ENCODE data around the gene TTC39B.
A peak's percentile ranks its signal among the peaks of the same experiment; 100 is the strongest.

TTC39B gene

GRCh38 chr9:15306757-15307522, at the start of gene TTC39B:
TTC39B (minus strand) TSS chr9:15307216; CDS start chr9:15307125, 91 bp downstream.
- Histone ChIP-seq H3K9ac (ENCODE audit: low read length) (peak within 1 kb of the TSS; percentile 48), H3K36me3 (ENCODE audit: control insufficient read depth, low read depth, low read length) (no peaks in the 10 kb centered on the region), H3K4me1 (ENCODE audit: control insufficient read depth, low read depth, low read length) (peaks cover 10% of the 10 kb centered on the region), H3K27ac (ENCODE audit: low read length) (no peak within 1 kb of the TSS), H3K9me3 (ENCODE audit: control insufficient read depth, low read depth, low read length) (no peaks in the 10 kb centered on the region), H3K4me3 (ENCODE audit: low read length) (peak within 1 kb of the TSS; percentile 89), H3K27me3 (ENCODE audit: control insufficient read depth, insufficient read depth, low read length) (peaks cover 7% of the 10 kb centered on the region)

GRCh38 chr9:15355669-15356068, 48.7 kb upstream of the TTC39B start:
- Histone ChIP-seq H3K4me3 (ENCODE audit: low read length) (no peak overlapping the region), H3K9ac (ENCODE audit: low read length) (no peak overlapping the region), H3K4me1 (ENCODE audit: control insufficient read depth, low read depth, low read length) (peaks cover 14% of the 10 kb centered on the region), H3K36me3 (ENCODE audit: control insufficient read depth, low read depth, low read length) (no peaks in the 10 kb centered on the region), H3K27me3 (ENCODE audit: control insufficient read depth, insufficient read depth, low read length) (no peaks in the 10 kb centered on the region), H3K27ac (ENCODE audit: low read length) (no peak overlapping the region), H3K9me3 (ENCODE audit: control insufficient read depth, low read depth, low read length) (no peaks in the 10 kb centered on the region)

- H3K27ac ChIP-seq (ENCODE audit: low read length), result no peak overlapping the region
These were observed 47.7 kb upstream of the TTC39B start for GRCh38 chr9:15354713-15355112.

GRCh38 chr9:15353892-15354291, 46.9 kb upstream of the TTC39B start:
- Histone ChIP-seq H3K27me3 (ENCODE audit: control insufficient read depth, insufficient read depth, low read length) (no peaks in the 10 kb centered on the region), H3K4me3 (ENCODE audit: low read length) (no peak overlapping the region), H3K4me1 (ENCODE audit: control insufficient read depth, low read depth, low read length) (peaks cover 14% of the 10 kb centered on the region), H3K36me3 (ENCODE audit: control insufficient read depth, low read depth, low read length) (no peaks in the 10 kb centered on the region), H3K9me3 (ENCODE audit: control insufficient read depth, low read depth, low read length) (no peaks in the 10 kb centered on the region), H3K9ac (ENCODE audit: low read length) (no peak overlapping the region), H3K27ac (ENCODE audit: low read length) (no peak overlapping the region)

More at GRCh38 chr9:15354713-15355112, 47.7 kb upstream of the TTC39B start:
- no peak overlapping the region for H3K4me3 ChIP-seq (ENCODE audit: low read length)
- H3K36me3 ChIP-seq (ENCODE audit: control insufficient read depth, low read depth, low read length), result no peaks in the 10 kb centered on the region
- no peaks in the 10 kb centered on the region for H3K27me3 ChIP-seq (ENCODE audit: control insufficient read depth, insufficient read depth, low read length)
- no peak overlapping the region for H3K9ac ChIP-seq (ENCODE audit: low read length)
- H3K9me3 ChIP-seq (ENCODE audit: control insufficient read depth, low read depth, low read length), result no peaks in the 10 kb centered on the region
- H3K4me1 ChIP-seq (ENCODE audit: control insufficient read depth, low read depth, low read length), result peaks cover 14% of the 10 kb centered on the region

GRCh38 chr9:15352306-15352705, 45.3 kb upstream of the TTC39B start:
- Histone ChIP-seq H3K9ac (ENCODE audit: low read length) (no peak overlapping the region), H3K4me1 (ENCODE audit: control insufficient read depth, low read depth, low read length) (peaks cover 14% of the 10 kb centered on the region), H3K36me3 (ENCODE audit: control insufficient read depth, low read depth, low read length) (no peaks in the 10 kb centered on the region), H3K4me3 (ENCODE audit: low read length) (no peak overlapping the region), H3K9me3 (ENCODE audit: control insufficient read depth, low read depth, low read length) (no peaks in the 10 kb centered on the region), H3K27ac (ENCODE audit: low read length) (no peak overlapping the region), H3K27me3 (ENCODE audit: control insufficient read depth, insufficient read depth, low read length) (no peaks in the 10 kb centered on the region)

GRCh38 chr9:15349892-15350761, 43.1 kb upstream of the TTC39B start:
- H3K9me3 ChIP-seq (ENCODE audit: control insufficient read depth, low read depth, low read length), result no peaks in the 10 kb centered on the region
- no peaks in the 10 kb centered on the region for H3K36me3 ChIP-seq (ENCODE audit: control insufficient read depth, low read depth, low read length)
- H3K27ac ChIP-seq (ENCODE audit: low read length), result no peak overlapping the region
- H3K27me3 ChIP-seq (ENCODE audit: control insufficient read depth, insufficient read depth, low read length), result no peaks in the 10 kb centered on the region
- peaks cover 10% of the 10 kb centered on the region for H3K4me1 ChIP-seq (ENCODE audit: control insufficient read depth, low read depth, low read length)
- H3K9ac ChIP-seq (ENCODE audit: low read length), result no peak overlapping the region
- H3K4me3 ChIP-seq (ENCODE audit: low read length), result no peak overlapping the region

- Histone ChIP-seq H3K27me3 (ENCODE audit: control insufficient read depth, insufficient read depth, low read length) (no peaks in the 10 kb centered on the region), H3K4me3 (ENCODE audit: low read length) (no peak overlapping the region), H3K4me1 (ENCODE audit: control insufficient read depth, low read depth, low read length) (peaks cover 4% of the 10 kb centered on the region), H3K36me3 (ENCODE audit: control insufficient read depth, low read depth, low read length) (no peaks in the 10 kb centered on the region), H3K9me3 (ENCODE audit: control insufficient read depth, low read depth, low read length) (no peaks in the 10 kb centered on the region), H3K9ac (ENCODE audit: low read length) (no peak overlapping the region), H3K27ac (ENCODE audit: low read length) (no peak overlapping the region)
These were observed 39.8 kb upstream of the TTC39B start for GRCh38 chr9:15346837-15347236.

- H3K9ac ChIP-seq (ENCODE audit: low read length), result no peak overlapping the region
- peaks cover 5% of the 10 kb centered on the region for H3K9me3 ChIP-seq (ENCODE audit: control insufficient read depth, low read depth, low read length)
- H3K27ac ChIP-seq (ENCODE audit: low read length), result no peak overlapping the region
- peaks cover 4% of the 10 kb centered on the region for H3K4me1 ChIP-seq (ENCODE audit: control insufficient read depth, low read depth, low read length)
- H3K36me3 ChIP-seq (ENCODE audit: control insufficient read depth, low read depth, low read length), result no peaks in the 10 kb centered on the region
- no peak overlapping the region for H3K4me3 ChIP-seq (ENCODE audit: low read length)
- H3K27me3 ChIP-seq (ENCODE audit: control insufficient read depth, insufficient read depth, low read length), result no peaks in the 10 kb centered on the region
These were observed 37.2 kb upstream of the TTC39B start for GRCh38 chr9:15344191-15344590.

GRCh38 chr9:15333376-15333881, 26.4 kb upstream of the TTC39B start:
- Histone ChIP-seq H3K36me3 (ENCODE audit: control insufficient read depth, low read depth, low read length) (no peaks in the 10 kb centered on the region), H3K4me1 (ENCODE audit: control insufficient read depth, low read depth, low read length) (no peaks in the 10 kb centered on the region), H3K27ac (ENCODE audit: low read length) (no peak overlapping the region), H3K27me3 (ENCODE audit: control insufficient read depth, insufficient read depth, low read length) (no peaks in the 10 kb centered on the region), H3K9ac (ENCODE audit: low read length) (no peak overlapping the region), H3K9me3 (ENCODE audit: control insufficient read depth, low read depth, low read length) (no peaks in the 10 kb centered on the region), H3K4me3 (ENCODE audit: low read length) (no peak overlapping the region)

GRCh38 chr9:15332939-15333338, 25.9 kb upstream of the TTC39B start:
- no peak overlapping the region for H3K9ac ChIP-seq (ENCODE audit: low read length)
- no peak overlapping the region for H3K4me3 ChIP-seq (ENCODE audit: low read length)
- no peak overlapping the region for H3K27ac ChIP-seq (ENCODE audit: low read length)
- H3K9me3 ChIP-seq (ENCODE audit: control insufficient read depth, low read depth, low read length), result no peaks in the 10 kb centered on the region
- H3K4me1 ChIP-seq (ENCODE audit: control insufficient read depth, low read depth, low read length), result no peaks in the 10 kb centered on the region
- H3K27me3 ChIP-seq (ENCODE audit: control insufficient read depth, insufficient read depth, low read length), result no peaks in the 10 kb centered on the region
- H3K36me3 ChIP-seq (ENCODE audit: control insufficient read depth, low read depth, low read length), result no peaks in the 10 kb centered on the region

- H3K27me3 ChIP-seq (ENCODE audit: control insufficient read depth, insufficient read depth, low read length), result no peaks in the 10 kb centered on the region
- no peak overlapping the region for H3K4me3 ChIP-seq (ENCODE audit: low read length)
- no peaks in the 10 kb centered on the region for H3K36me3 ChIP-seq (ENCODE audit: control insufficient read depth, low read depth, low read length)
- H3K9ac ChIP-seq (ENCODE audit: low read length), result no peak overlapping the region
- H3K27ac ChIP-seq (ENCODE audit: low read length), result no peak overlapping the region
- H3K9me3 ChIP-seq (ENCODE audit: control insufficient read depth, low read depth, low read length), result no peaks in the 10 kb centered on the region
- H3K4me1 ChIP-seq (ENCODE audit: control insufficient read depth, low read depth, low read length), result no peaks in the 10 kb centered on the region
These were observed 22.6 kb upstream of the TTC39B start for GRCh38 chr9:15329539-15330109.
